HG03103 (cell line): ENCODE results near the gene CCN5.
"Not testable (repeated sequence)": the region's sequence is repeated elsewhere in the genome, so short reads cannot be mapped to it uniquely, and the experiment has no call there.

Source experiments
- ATAC-seq: cut with Tn5 transposase; IDR thresholded peaks from one replicate; pipeline ENCODE4 v1.9.1; 2021; ENCODE audit warnings: low read depth; ENCODE audit not compliant: unreplicated experiment

CCN5 gene

GRCh38 chr20:44714701-44715498, at the start of gene CCN5:
CCN5 (plus strand) TSS chr20:44715369; CDS start chr20:44715391, 22 bp downstream.
- ATAC-seq: no peak

GRCh38 chr20:44666066-44666465, 49.1 kb upstream of the CCN5 start:
- no peak for ATAC-seq

- not testable (repeated sequence) for ATAC-seq
These were observed 44.3 kb upstream of the CCN5 start for GRCh38 chr20:44670851-44671250.

- ATAC-seq: not testable (repeated sequence)
These were observed 43.6 kb upstream of the CCN5 start for GRCh38 chr20:44671541-44671940.

GRCh38 chr20:44672318-44672902, 42.8 kb upstream of the CCN5 start:
- not testable (repeated sequence) for ATAC-seq

- no peak for ATAC-seq
These were observed 36.9 kb upstream of the CCN5 start for GRCh38 chr20:44678242-44678641.

- ATAC-seq: no peak
These were observed 36.1 kb upstream of the CCN5 start for GRCh38 chr20:44678990-44679611.

GRCh38 chr20:44681796-44682566, 33.2 kb upstream of the CCN5 start:
- ATAC-seq: no peak

- ATAC-seq: no peak
These were observed 31.7 kb upstream of the CCN5 start for GRCh38 chr20:44683263-44684046.

- no peak for ATAC-seq
These were observed 30.9 kb upstream of the CCN5 start for GRCh38 chr20:44684047-44684967.

GRCh38 chr20:44686934-44687333, 28.2 kb upstream of the CCN5 start:
- no peak for ATAC-seq

GRCh38 chr20:44688053-44688625, 27.0 kb upstream of the CCN5 start:
- ATAC-seq: no peak

GRCh38 chr20:44689809-44690208, 25.4 kb upstream of the CCN5 start:
- ATAC-seq: no peak

GRCh38 chr20:44690781-44691423, 24.3 kb upstream of the CCN5 start:
- ATAC-seq: no peak

- no peak for ATAC-seq
These were observed 23.4 kb upstream of the CCN5 start for GRCh38 chr20:44691424-44692423.

GRCh38 chr20:44692932-44693480, 22.2 kb upstream of the CCN5 start:
- ATAC-seq: no peak

- no peak for ATAC-seq
These were observed 21.5 kb upstream of the CCN5 start for GRCh38 chr20:44693627-44694026.
